Neural progenitor cell (in vitro differentiated cells): Measurements from ENCODE around the gene PLCXD3.

ENCODE experiments used
- CTCF ChIP-seq: fragments of 200-600 bp; sonication (generic); IDR thresholded peaks from 2 replicates; pipeline ENCODE4 v1.5.1; 2017; ENCODE audit warnings: antibody characterized with exemption, mild to moderate bottlenecking
- EZH2 ChIP-seq: fragments of 200-600 bp; sonication (generic); IDR thresholded peaks from 2 replicates; pipeline ENCODE4 v1.6.1; 2017; ENCODE audit warnings: antibody characterized with exemption, mild to moderate bottlenecking, moderate library complexity
- EZH2phosphoT487 ChIP-seq: fragments of 200-600 bp; sonication (generic); IDR thresholded peaks from 2 replicates; pipeline ENCODE4 v1.6.1; 2017; ENCODE audit warnings: antibody characterized with exemption

- TF ChIP-seq CTCF (no peak), EZH2 (no peak), EZH2phosphoT487 (no peak)
Observed at GRCh38 chr5:41508696-41509398, 1.6 kb downstream of the PLCXD3 start.
